CD14-positive monocyte (primary cell): ENCODE data around the gene TSEN34. TPM values are rescaled to one million over a fixed set of nuclear protein-coding genes. Genes with fewer than 3 reads are reported as not detected.

Experiments
- DNase-seq, 3 donors: peaks; one replicate each; pipeline ENCODE4 v3.0.0-alpha.2; 2011 to 2022
- H2AFZ ChIP-seq: 2 replicates; pipeline ENCODE4 v1.6.0; 2012; ENCODE audit warnings: mild to moderate bottlenecking, low read depth, low read length, inconsistent platforms; ENCODE audit not compliant: insufficient read depth, poor library complexity, severe bottlenecking
- H3K27ac ChIP-seq, 2 donors: 1 replicate in 1 of 2; 2 replicates in 1 of 2; pipeline ENCODE4 v1.5.1; 2012 to 2013; ENCODE audit warnings: low read length in 2 of 2, control low read depth in 1 of 2, inconsistent platforms in 1 of 2, low read depth in 1 of 2, mild to moderate bottlenecking in 1 of 2
- H3K27me3 ChIP-seq, 2 donors: one replicate each; pipeline versions ENCODE4 v1.6.0 to v1.6.1; 2011 to 2013; ENCODE audit warnings: low read length in 2 of 2; ENCODE audit not compliant: control insufficient read depth in 2 of 2, insufficient read depth in 2 of 2
- H3K36me3 ChIP-seq, 2 donors: replicated peaks in 1 of 2; 1 replicate in 1 of 2; 2 replicates in 1 of 2; pipeline versions ENCODE4 v1.5.1 to v1.6.1; 2012 to 2013; ENCODE audit warnings: low read length in 2 of 2, control low read depth in 1 of 2, inconsistent platforms in 1 of 2, mild to moderate bottlenecking in 1 of 2; ENCODE audit not compliant: insufficient read depth in 2 of 2, control insufficient read depth in 1 of 2
- H3K4me1 ChIP-seq, 2 donors: 1 replicate in 1 of 2; 2 replicates in 1 of 2; pipeline versions ENCODE4 v1.5.1 to v1.6.1; 2012 to 2013; ENCODE audit warnings: low read length in 2 of 2, control low read depth in 1 of 2, inconsistent platforms in 1 of 2, mild to moderate bottlenecking in 1 of 2, moderate library complexity in 1 of 2; ENCODE audit not compliant: insufficient read depth in 2 of 2, control insufficient read depth in 1 of 2
- H3K4me2 ChIP-seq: replicated peaks from 2 replicates; pipeline ENCODE3; 2012; ENCODE audit warnings: low read length, moderate library complexity, mild to moderate bottlenecking; ENCODE audit not compliant: poor library complexity, severe bottlenecking; ENCODE audit errors: extremely low read depth
- H3K4me3 ChIP-seq, 3 experiments: fragments of 200-600 bp in 1 of 3; sonication (generic) in 1 of 3; replicated peaks in 1 of 3; 1 replicate in 2 of 3; 2 replicates in 1 of 3; pipeline ENCODE4 v1.5.1; 2011 to 2013; ENCODE audit warnings: low read length in 3 of 3, mild to moderate bottlenecking in 3 of 3, control low read depth in 2 of 3, low read depth in 2 of 3, inconsistent platforms in 1 of 3, moderate library complexity in 1 of 3
- H3K79me2 ChIP-seq: 2 replicates; pipeline ENCODE4 v1.6.0; 2012; ENCODE audit warnings: mild to moderate bottlenecking, control low read depth, inconsistent platforms, low read length, moderate library complexity; ENCODE audit not compliant: insufficient read depth
- H3K9ac ChIP-seq: 2 replicates; pipeline ENCODE4 v1.6.0; 2017; ENCODE audit warnings: low read length, mild to moderate bottlenecking; ENCODE audit not compliant: insufficient read depth, poor library complexity, severe bottlenecking
- H3K9me3 ChIP-seq, 2 donors: replicated peaks in 1 of 2; 1 replicate in 1 of 2; 2 replicates in 1 of 2; pipeline versions ENCODE4 v1.5.1 to v1.6.1; 2012 to 2013; ENCODE audit warnings: low read length in 2 of 2, control low read depth in 1 of 2; ENCODE audit not compliant: control insufficient read depth in 1 of 2, insufficient read depth in 1 of 2
- H4K20me1 ChIP-seq: 2 replicates; pipeline ENCODE4 v1.6.0; 2012; ENCODE audit warnings: mild to moderate bottlenecking, low read length, control low read depth, moderate library complexity; ENCODE audit not compliant: insufficient read depth
- H3K27ac Mint-ChIP-seq, 7 donors: one replicate each; pipeline ENCODE4 v1.8.0; 2020; ENCODE audit warnings: mild to moderate bottlenecking in 7 of 7, mixed read lengths in 7 of 7, moderate library complexity in 6 of 7, inconsistent platforms in 2 of 7
- H3K27me3 Mint-ChIP-seq, 3 donors: one replicate each; pipeline ENCODE4 v1.8.0; 2021 to 2022; ENCODE audit warnings: low read depth in 3 of 3, mild to moderate bottlenecking in 3 of 3, mixed read lengths in 3 of 3, moderate library complexity in 3 of 3, inconsistent platforms in 1 of 3
- H3K36me3 Mint-ChIP-seq, 2 donors: one replicate each; pipeline ENCODE4 v1.8.0; 2020; ENCODE audit warnings: mixed read lengths in 2 of 2, inconsistent platforms in 1 of 2, mild to moderate bottlenecking in 1 of 2
- H3K4me1 Mint-ChIP-seq: one replicate; pipeline ENCODE4 v1.8.0; 2020; ENCODE audit warnings: mild to moderate bottlenecking, mixed read lengths
- H3K4me3 Mint-ChIP-seq, 2 donors: one replicate each; pipeline ENCODE4 v1.8.0; 2020; ENCODE audit warnings: mild to moderate bottlenecking in 2 of 2, mixed read lengths in 2 of 2, moderate library complexity in 1 of 2
- H3K9me3 Mint-ChIP-seq, 7 donors: one replicate each; pipeline ENCODE4 v1.8.0; 2020 to 2022; ENCODE audit warnings: mixed read lengths in 7 of 7, mild to moderate bottlenecking in 6 of 7, moderate library complexity in 6 of 7, inconsistent platforms in 2 of 7
- WGBS: methylation state at CpG from one replicate; pipeline ENCODE4 v1.1.5; 2013; ENCODE audit warnings: missing lambda C conversion rate; ENCODE audit not compliant: insufficient coverage; 5-methylcytosine and 5-hydroxymethylcytosine counted together
- intact Hi-C, 2 donors: fragments of 100-400 bp; cut with micrococcal nuclease; formaldehyde crosslinking; loops; one replicate each; pipeline versions ENCODE4 v1.15.0 to v1.15.1; 2023
- polyA plus RNA-seq, 3 donors: library from polyadenylated mRNA; depleted of rRNA in 1 of 3; unstranded in 2 of 3; stranded (reverse) in 1 of 3; fragments of 300-500 nt in 2 of 3; fragments of >200 nt in 1 of 3; fragmentation: Illumina TruSeq in 2 of 3; gene quantifications; 1 replicate in 2 of 3; 2 replicates in 1 of 3; pipeline ENCODE4 v1.2.3, GENCODE V29; 2012 to 2021
- TF ChIP-seq, protein P1 (sequence below): fragments of 200-600 bp; IDR thresholded peaks from one replicate; pipeline ENCODE4 v1.8.0; 2022; ENCODE audit warnings: antibody characterized with exemption, mild to moderate bottlenecking

Gene TSEN34
- polyA plus RNA-seq, 3 donors: 59.3 to 125 (median 109) TPM

DNA sequence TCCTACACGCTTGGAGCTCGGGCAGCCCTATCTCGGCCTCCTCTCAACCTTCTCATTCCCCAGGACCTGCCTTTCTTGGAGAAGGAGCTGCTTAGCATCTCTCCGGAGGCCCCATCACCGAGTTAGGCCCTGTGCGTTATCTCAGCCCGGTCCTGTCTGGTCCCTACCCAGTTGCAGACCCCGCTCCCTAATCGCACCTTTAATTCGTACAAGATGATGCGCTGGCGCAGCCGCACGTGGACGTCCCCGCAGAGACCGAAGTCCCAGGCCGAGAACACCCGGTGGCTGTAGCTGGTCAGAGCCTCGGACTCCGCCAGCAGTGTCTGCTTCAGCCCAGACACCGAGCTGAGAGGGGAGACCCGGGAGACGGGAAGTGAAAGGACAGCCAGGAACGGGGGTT, 25.9 kb upstream of the TSEN34 start:
- Histone ChIP-seq H3K9me3 (no peaks in the 10 kb centered on the region), H3K9ac (no peak overlapping the region), H3K4me3 (no peak overlapping the region), H3K27ac (no peak overlapping the region), H2AFZ (no peak overlapping the region), H4K20me1 (no peaks in the 10 kb centered on the region), H3K4me1 (peaks cover 51 to 63% of the 10 kb centered on the region in 2 donors), H3K79me2 (peaks cover 13% of the 10 kb centered on the region), H3K36me3 (no peaks in the 10 kb centered on the region), H3K4me2 (no peak overlapping the region), H3K27me3 (peaks cover 0 to 10% of the 10 kb centered on the region in 2 donors)
- TF ChIP-seq, protein P1, sequence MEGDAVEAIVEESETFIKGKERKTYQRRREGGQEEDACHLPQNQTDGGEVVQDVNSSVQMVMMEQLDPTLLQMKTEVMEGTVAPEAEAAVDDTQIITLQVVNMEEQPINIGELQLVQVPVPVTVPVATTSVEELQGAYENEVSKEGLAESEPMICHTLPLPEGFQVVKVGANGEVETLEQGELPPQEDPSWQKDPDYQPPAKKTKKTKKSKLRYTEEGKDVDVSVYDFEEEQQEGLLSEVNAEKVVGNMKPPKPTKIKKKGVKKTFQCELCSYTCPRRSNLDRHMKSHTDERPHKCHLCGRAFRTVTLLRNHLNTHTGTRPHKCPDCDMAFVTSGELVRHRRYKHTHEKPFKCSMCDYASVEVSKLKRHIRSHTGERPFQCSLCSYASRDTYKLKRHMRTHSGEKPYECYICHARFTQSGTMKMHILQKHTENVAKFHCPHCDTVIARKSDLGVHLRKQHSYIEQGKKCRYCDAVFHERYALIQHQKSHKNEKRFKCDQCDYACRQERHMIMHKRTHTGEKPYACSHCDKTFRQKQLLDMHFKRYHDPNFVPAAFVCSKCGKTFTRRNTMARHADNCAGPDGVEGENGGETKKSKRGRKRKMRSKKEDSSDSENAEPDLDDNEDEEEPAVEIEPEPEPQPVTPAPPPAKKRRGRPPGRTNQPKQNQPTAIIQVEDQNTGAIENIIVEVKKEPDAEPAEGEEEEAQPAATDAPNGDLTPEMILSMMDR: no peak
- Mint-ChIP-seq H3K4me3 (no peak overlapping the region), H3K4me1 (peaks cover 48% of the 10 kb centered on the region), H3K36me3 (no peaks in the 10 kb centered on the region), H3K9me3 (peaks cover 0 to 9% (median 0%) of the 10 kb centered on the region in 7 donors), H3K27ac (peak overlapping the region in 5 of 7 donors; percentile 4 to 66 (median 47)), H3K27me3 (peaks cover 6 to 29% (median 21%) of the 10 kb centered on the region in 3 donors)
- intact Hi-C loops: loop anchor here (5.0 kb wide), 2 partner anchors 37 to 67 kb away; partner anchors contain the start of gene RPS9 (in 1 of the 2)
- no peak for DNase-seq
- WGBS: 93% methylated on average over 25 of the region's 25 CpGs

DNA sequence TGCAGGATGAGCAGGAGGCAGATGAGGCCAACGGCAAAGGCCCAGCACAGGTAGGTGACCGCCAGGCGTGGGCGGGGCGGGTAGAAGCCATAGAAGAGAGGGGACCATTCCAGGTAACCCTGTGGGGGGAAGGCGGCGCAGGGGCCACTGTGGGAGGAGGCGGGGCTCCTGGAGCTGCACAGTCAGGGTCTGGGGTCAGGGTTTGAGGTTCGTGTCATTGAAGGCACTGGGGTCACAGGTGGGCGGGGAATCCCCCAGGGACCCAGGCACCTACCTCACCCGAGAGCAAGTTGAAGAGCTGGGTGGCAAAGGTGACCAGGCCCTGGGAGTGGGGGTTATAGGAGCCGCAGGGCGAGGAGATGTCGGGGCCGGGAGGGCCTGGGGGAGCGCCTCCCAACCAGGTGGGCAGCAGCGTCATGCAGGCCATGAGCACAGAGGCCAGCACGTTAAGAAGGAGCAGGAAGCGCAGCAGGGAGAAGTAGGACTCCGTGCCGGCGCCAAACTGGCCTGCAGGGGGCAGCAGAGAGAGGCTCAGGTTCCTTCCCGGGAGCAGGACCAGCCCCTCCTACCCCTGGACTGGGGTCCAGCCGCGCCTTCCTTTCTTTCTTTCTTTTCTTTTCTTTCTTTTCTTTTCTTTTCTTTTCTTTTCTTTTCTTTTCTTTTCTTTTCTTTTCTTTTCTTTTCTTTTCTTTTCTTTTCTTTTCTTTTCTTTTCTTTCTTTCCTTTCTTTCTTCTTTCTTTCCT, 22.8 kb upstream of the TSEN34 start:
- WGBS: 33% methylated on average over 22 of the region's 25 CpGs
- peak overlapping the region in 2 of 7 donors; percentile 16 to 36 for H3K27ac Mint-ChIP-seq
- peak overlapping the region; percentile 17 for H2AFZ ChIP-seq

More for the DNA sequence above, 22.8 kb upstream of the TSEN34 start:
- Histone ChIP-seq H3K9ac (no peak overlapping the region), H3K4me2 (peak overlapping the region; percentile 42), H3K4me1 (peaks cover 33 to 44% of the 10 kb centered on the region in 2 donors), H3K4me3 (no peak overlapping the region), H3K27me3 (peaks cover 0 to 10% of the 10 kb centered on the region in 2 donors), H3K79me2 (no peaks in the 10 kb centered on the region), H3K36me3 (no peaks in the 10 kb centered on the region), H3K27ac (no peak overlapping the region), H3K9me3 (no peaks in the 10 kb centered on the region), H4K20me1 (no peaks in the 10 kb centered on the region)
- TF ChIP-seq, protein P1: peak; percentile 76
- DNase-seq: peak; percentile 79 to 87 (median 86)
- Mint-ChIP-seq H3K9me3 (peaks cover 0 to 9% (median 0%) of the 10 kb centered on the region in 7 donors), H3K27me3 (peaks cover 6 to 34% (median 17%) of the 10 kb centered on the region in 3 donors), H3K4me3 (peak overlapping the region in 1 of 2 donors; percentile 46), H3K4me1 (peaks cover 31% of the 10 kb centered on the region), H3K36me3 (no peaks in the 10 kb centered on the region)
- intact Hi-C loops: loop anchor here (2.0 to 5.0 kb wide), 3 partner anchors 34 to 64 kb away; partner anchors contain the start of gene RPS9 (in 1 of the 2)
